ENCODE data around the gene TMEM53. TPM values are rescaled to one million over a fixed set of nuclear protein-coding genes. Genes with fewer than 3 reads are reported as not detected.

Gene TMEM53
- total RNA-seq, 6 donors from 2014 or later, result 10.7 to 46.1 (median 19.7) TPM

DNA sequence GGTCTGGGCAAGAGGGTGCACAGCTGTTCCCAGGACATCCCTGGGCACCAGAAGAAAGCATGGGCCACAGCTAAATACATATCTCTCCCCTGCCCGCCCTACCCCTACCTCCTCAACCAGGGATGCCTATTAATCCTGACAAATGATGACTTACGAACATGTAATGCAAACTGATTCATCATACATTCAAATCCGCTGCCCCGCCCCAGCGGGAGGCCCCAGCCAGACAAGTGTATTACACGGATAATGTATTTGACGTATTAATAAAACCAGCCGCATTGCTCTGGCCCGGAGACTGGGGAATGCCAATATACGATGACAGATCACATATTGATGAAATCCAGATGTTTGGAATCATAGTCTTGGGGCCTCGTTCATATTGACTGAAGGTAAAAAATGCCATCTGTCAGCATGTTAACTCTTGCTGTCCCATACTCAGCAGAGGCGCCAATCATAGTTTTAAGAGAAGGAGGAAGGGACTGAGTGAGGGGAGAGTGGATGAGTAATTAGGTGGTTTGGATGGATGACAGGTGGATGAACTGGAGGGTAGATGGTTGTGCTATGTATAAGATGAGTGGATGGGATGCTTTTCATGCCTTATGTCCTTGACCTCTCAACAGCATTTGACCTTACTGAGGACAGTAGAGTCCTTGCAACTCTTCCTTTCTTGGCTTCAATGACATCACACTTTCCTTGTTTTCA, 68.2 kb downstream of the TMEM53 start:
- Histone ChIP-seq H3K4me1 (no peaks in the 10 kb centered on the region), H3K27me3 (no peaks in the 10 kb centered on the region), H3K4me3 (no peak overlapping the region), H3K27ac (no peak overlapping the region), H3K36me3 (no peaks in the 10 kb centered on the region), H3K9me3 (no peaks in the 10 kb centered on the region)
- TF ChIP-seq, protein P1, sequence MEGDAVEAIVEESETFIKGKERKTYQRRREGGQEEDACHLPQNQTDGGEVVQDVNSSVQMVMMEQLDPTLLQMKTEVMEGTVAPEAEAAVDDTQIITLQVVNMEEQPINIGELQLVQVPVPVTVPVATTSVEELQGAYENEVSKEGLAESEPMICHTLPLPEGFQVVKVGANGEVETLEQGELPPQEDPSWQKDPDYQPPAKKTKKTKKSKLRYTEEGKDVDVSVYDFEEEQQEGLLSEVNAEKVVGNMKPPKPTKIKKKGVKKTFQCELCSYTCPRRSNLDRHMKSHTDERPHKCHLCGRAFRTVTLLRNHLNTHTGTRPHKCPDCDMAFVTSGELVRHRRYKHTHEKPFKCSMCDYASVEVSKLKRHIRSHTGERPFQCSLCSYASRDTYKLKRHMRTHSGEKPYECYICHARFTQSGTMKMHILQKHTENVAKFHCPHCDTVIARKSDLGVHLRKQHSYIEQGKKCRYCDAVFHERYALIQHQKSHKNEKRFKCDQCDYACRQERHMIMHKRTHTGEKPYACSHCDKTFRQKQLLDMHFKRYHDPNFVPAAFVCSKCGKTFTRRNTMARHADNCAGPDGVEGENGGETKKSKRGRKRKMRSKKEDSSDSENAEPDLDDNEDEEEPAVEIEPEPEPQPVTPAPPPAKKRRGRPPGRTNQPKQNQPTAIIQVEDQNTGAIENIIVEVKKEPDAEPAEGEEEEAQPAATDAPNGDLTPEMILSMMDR (IDR thresholded peaks at IDR 0.05), result no peak
- TF ChIP-seq POLR2A (IDR thresholded peaks at IDR 0.05) (no peak), POLR2AphosphoS5 (IDR thresholded peaks at IDR 0.05) (no peak), EP300 (IDR thresholded peaks at IDR 0.05) (no peak)
- WGBS, 2 donors, result 82 to 85% methylated on average over 12 of the region's 12 CpGs
- DNase-seq (peak in 1 of 2 donors; percentile 11), ATAC-seq (ENCODE audit: low FRiP score in 2 of 2) (no peak)

DNA sequence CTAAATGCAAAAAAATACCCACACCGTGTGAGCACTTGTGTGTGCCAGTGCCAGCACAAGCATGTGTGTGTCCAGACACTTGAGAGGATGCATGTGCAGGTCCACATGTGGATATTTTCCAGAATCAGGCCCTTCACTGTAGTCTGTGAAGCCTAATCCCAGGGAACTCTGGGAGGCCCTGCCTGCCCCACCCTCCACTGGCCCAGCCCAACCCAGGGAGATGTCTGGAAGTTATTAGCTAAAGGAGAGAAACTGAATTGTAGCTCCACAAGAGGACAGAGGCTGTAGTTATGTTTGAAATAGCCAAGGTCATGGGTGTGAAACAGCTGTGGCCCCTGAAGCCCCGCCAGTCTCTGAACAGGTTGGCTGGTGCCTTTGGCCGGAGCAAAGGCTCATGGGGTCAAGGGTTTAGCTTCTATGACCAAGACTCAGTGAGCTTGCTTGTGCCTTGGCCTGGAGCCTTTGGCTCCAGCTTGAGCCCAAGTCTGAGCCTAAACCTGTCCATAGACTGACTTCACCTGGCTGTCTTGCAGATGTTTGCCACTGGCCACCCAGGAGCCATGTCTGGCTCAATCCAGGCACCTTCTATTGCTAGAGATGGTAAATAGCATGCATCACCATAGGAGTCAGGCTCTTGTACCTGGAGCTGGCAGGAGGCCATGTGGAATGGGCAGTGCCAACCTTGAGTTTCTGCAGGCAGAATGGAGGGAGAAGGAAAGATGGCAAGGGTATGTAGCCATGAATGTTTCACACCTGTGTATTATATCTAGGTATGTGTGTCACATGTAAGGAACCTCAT, 69.9 kb downstream of the TMEM53 start:
- WGBS, 2 donors, result 76 to 87% methylated on average over 3 of the region's 3 CpGs
- no peaks in the 10 kb centered on the region for H3K27me3 ChIP-seq
- no peak overlapping the region for H3K27ac ChIP-seq
- H3K4me1 ChIP-seq, result no peaks in the 10 kb centered on the region
- no peaks in the 10 kb centered on the region for H3K36me3 ChIP-seq
- H3K4me3 ChIP-seq, result no peak overlapping the region
- DNase-seq (peak in 1 of 2 donors; percentile 8), ATAC-seq (ENCODE audit: low FRiP score in 2 of 2) (no peak)
- TF ChIP-seq POLR2A (IDR thresholded peaks at IDR 0.05) (no peak), POLR2AphosphoS5 (IDR thresholded peaks at IDR 0.05) (no peak), EP300 (IDR thresholded peaks at IDR 0.05) (no peak)
- TF ChIP-seq, protein P1 (IDR thresholded peaks at IDR 0.05), result no peak
- H3K9me3 ChIP-seq, result no peaks in the 10 kb centered on the region

DNA sequence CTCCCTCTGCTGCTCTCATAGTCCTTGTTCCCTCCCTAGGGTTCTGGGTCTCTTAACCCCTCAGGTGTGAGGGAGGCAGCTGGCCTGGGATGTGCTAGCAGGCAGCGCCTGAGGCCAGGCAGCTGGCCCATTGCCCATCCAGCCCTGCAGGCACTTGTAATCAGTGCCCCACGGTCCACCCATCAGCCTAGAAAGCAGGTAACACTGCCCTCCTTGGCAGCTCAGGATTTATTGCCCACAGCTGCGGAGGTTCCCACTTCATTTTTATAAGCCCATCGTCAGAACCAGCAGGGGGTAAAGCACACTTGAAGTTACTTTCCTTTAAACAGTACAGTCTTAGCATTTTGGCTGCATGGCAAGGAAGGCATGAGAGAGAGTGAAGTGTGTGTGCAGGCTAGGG, 70.6 kb downstream of the TMEM53 start:
- TF ChIP-seq POLR2A (IDR thresholded peaks at IDR 0.05) (no peak), EP300 (IDR thresholded peaks at IDR 0.05) (no peak), POLR2AphosphoS5 (IDR thresholded peaks at IDR 0.05) (no peak)
- TF ChIP-seq, protein P1 (IDR thresholded peaks at IDR 0.05), result no peak
- Histone ChIP-seq H3K4me3 (no peak overlapping the region), H3K36me3 (no peaks in the 10 kb centered on the region), H3K27ac (no peak overlapping the region), H3K4me1 (no peaks in the 10 kb centered on the region), H3K9me3 (no peaks in the 10 kb centered on the region), H3K27me3 (no peaks in the 10 kb centered on the region)
- DNase-seq (peak in 1 of 2 donors; percentile 45), ATAC-seq (ENCODE audit: low FRiP score in 2 of 2) (no peak)
- WGBS, 2 donors, result 30 to 54% methylated on average over 4 of the region's 4 CpGs

Small RNAs within 50 kb of the gene (small RNA-seq; reads per million reads assigned to genes)
- gene RNU5F-1, result 0 to 2.4 (median 1.1) reads per million in 4 donors

Other genes with a start within 250 kb of the TMEM53 start
- gene ARMH1, start 233 bp upstream of the TMEM53 start, total RNA-seq, result 10 to 100 TPM in 4 of 6 donors, 1 to 10 TPM in 2; 4.6 to 29.3 (median 13.0) TPM
- gene RNU5D-1, start 56.7 kb upstream of the TMEM53 start, total RNA-seq, result not detected
- gene KIF2C, start 65.4 kb upstream of the TMEM53 start, total RNA-seq, result 1 to 10 TPM in 5 of 6 donors, not detected in 1; 1.5 to 2.7 (median 2.6) TPM
- gene RPS8, start 101.1 kb upstream of the TMEM53 start, total RNA-seq, result 1,000 to 10,000 TPM in 4 of 6 donors, 100 to 1,000 TPM in 2; 507 to 1,439 (median 1,183) TPM
- gene BEST4, start 113.7 kb upstream of the TMEM53 start, total RNA-seq, result 1 to 10 TPM in 3 of 6 donors, under 1 TPM in 3; 0.30 to 9.1 (median 0.81) TPM
- 10 to 100 TPM; 24.9 to 72.4 (median 49.6) TPM for gene PLK3, start 125.9 kb upstream of the TMEM53 start, total RNA-seq
- gene DYNLT4, start 132.9 kb upstream of the TMEM53 start, total RNA-seq, result 10 to 100 TPM in 4 of 6 donors, 1 to 10 TPM in 2; 1.2 to 38.8 (median 10.9) TPM
- 10 to 100 TPM in 4 of 6 donors, 1 to 10 TPM in 2; 5.1 to 63.9 (median 17.8) TPM for gene BTBD19, start 134.0 kb upstream of the TMEM53 start, total RNA-seq
- 1 to 10 TPM in 2 of 6 donors, under 1 TPM in 4; 0.30 to 1.4 (median 0.82) TPM for gene PTCH2, start 168.8 kb upstream of the TMEM53 start, total RNA-seq